Mesenchymal stem cell (in vitro differentiated cells and primary cell): ENCODE measurements around the gene CX3CL1.
"Not testable (repeated sequence)": the region's sequence is repeated elsewhere in the genome, so short reads cannot be mapped to it uniquely, and the experiment has no call there.

Experiments
- DNase-seq: peaks from one replicate; pipeline ENCODE4 v3.0.0-alpha.2; 2013
- H2AFZ ChIP-seq: one replicate; pipeline ENCODE4 v1.6.1; 2013; ENCODE audit warnings: low read depth, mild to moderate bottlenecking, control low read depth, inconsistent platforms, low read length, moderate library complexity
- H2AK5ac ChIP-seq: 2 replicates; pipeline ENCODE4 v1.6.1; 2013; ENCODE audit warnings: low read length, moderate library complexity, mild to moderate bottlenecking, inconsistent platforms; ENCODE audit not compliant: severe bottlenecking
- H2BK120ac ChIP-seq: one replicate; pipeline ENCODE4 v1.6.1; 2013; ENCODE audit warnings: low read depth, mild to moderate bottlenecking, inconsistent platforms, low read length, moderate library complexity
- H2BK12ac ChIP-seq, 2 experiments: one replicate each; pipeline ENCODE4 v1.6.1; 2013; ENCODE audit warnings: inconsistent platforms in 2 of 2, low read length in 2 of 2, mild to moderate bottlenecking in 2 of 2, moderate library complexity in 2 of 2, control low read depth in 1 of 2
- H2BK15ac ChIP-seq: one replicate; pipeline ENCODE4 v1.6.1; 2013; ENCODE audit warnings: mild to moderate bottlenecking, low read depth, inconsistent platforms; ENCODE audit not compliant: poor library complexity, severe bottlenecking
- H2BK5ac ChIP-seq: 2 replicates; pipeline ENCODE4 v1.6.1; 2013; ENCODE audit warnings: low read depth, mild to moderate bottlenecking, low read length, control low read depth, inconsistent platforms; ENCODE audit not compliant: poor library complexity, severe bottlenecking
- H3K14ac ChIP-seq, 2 experiments: one replicate each; pipeline ENCODE4 v1.6.1; 2013; ENCODE audit warnings: inconsistent platforms in 2 of 2, low read length in 2 of 2, control low read depth in 1 of 2, mild to moderate bottlenecking in 1 of 2, moderate library complexity in 1 of 2
- H3K18ac ChIP-seq, 2 experiments: one replicate each; pipeline ENCODE4 v1.6.1; 2013; ENCODE audit warnings: inconsistent platforms in 2 of 2, low read length in 2 of 2, control low read depth in 1 of 2, low read depth in 1 of 2, mild to moderate bottlenecking in 1 of 2
- H3K23ac ChIP-seq, 2 experiments: one replicate each; pipeline ENCODE4 v1.6.1; 2013; ENCODE audit warnings: inconsistent platforms in 2 of 2, low read length in 2 of 2, mild to moderate bottlenecking in 2 of 2, moderate library complexity in 2 of 2, control low read depth in 1 of 2
- H3K27ac ChIP-seq: 2 replicates; pipeline ENCODE4 v1.5.1; 2013; ENCODE audit warnings: mild to moderate bottlenecking, moderate library complexity, low read length, control low read depth, inconsistent platforms; ENCODE audit not compliant: poor library complexity, severe bottlenecking
- H3K27me3 ChIP-seq, 2 experiments: 2 replicates each; pipeline versions ENCODE4 v1.6.1 to v1.7.0; 2013; ENCODE audit warnings: low read length in 2 of 2, mild to moderate bottlenecking in 2 of 2, moderate library complexity in 2 of 2, control low read depth in 1 of 2, inconsistent platforms in 1 of 2; ENCODE audit not compliant: control insufficient read depth in 1 of 2, insufficient read depth in 1 of 2
- H3K36me3 ChIP-seq, 2 experiments: 2 replicates each; pipeline versions ENCODE4 v1.6.1 to v1.7.0; 2013; ENCODE audit warnings: low read length in 2 of 2, control low read depth in 1 of 2, inconsistent platforms in 1 of 2, low read depth in 1 of 2, mild to moderate bottlenecking in 1 of 2; ENCODE audit not compliant: insufficient read depth in 2 of 2, control insufficient read depth in 1 of 2
- H3K4ac ChIP-seq, 2 experiments: one replicate each; pipeline ENCODE4 v1.6.1; 2013; ENCODE audit warnings: inconsistent platforms in 2 of 2, low read length in 2 of 2, mild to moderate bottlenecking in 2 of 2, moderate library complexity in 2 of 2, control low read depth in 1 of 2, low read depth in 1 of 2
- H3K4me1 ChIP-seq: 2 replicates; pipeline ENCODE4 v1.6.1; 2013; ENCODE audit warnings: low read depth, low read length, control low read depth; ENCODE audit not compliant: control insufficient read depth, insufficient read depth
- H3K4me2 ChIP-seq: 2 replicates; pipeline ENCODE4 v1.6.1; 2013; ENCODE audit warnings: low read length, mild to moderate bottlenecking, inconsistent platforms; ENCODE audit not compliant: poor library complexity, severe bottlenecking
- H3K4me3 ChIP-seq, 2 experiments: 2 replicates each; pipeline versions ENCODE4 v1.5.1 to v1.7.0; 2013; ENCODE audit warnings: low read length in 2 of 2, mild to moderate bottlenecking in 2 of 2, control low read depth in 1 of 2, low read depth in 1 of 2; ENCODE audit not compliant: insufficient read depth in 1 of 2
- H3K79me1 ChIP-seq: replicated peaks from 2 replicates; pipeline ENCODE4 v1.6.1; 2013; ENCODE audit warnings: mild to moderate bottlenecking, control low read depth, low read length, inconsistent platforms; ENCODE audit not compliant: poor library complexity, severe bottlenecking
- H3K9ac ChIP-seq: 2 replicates; pipeline ENCODE4 v1.7.0; 2013; ENCODE audit warnings: mild to moderate bottlenecking, low read length, moderate library complexity
- H3K9me3 ChIP-seq: 2 replicates; pipeline ENCODE4 v1.7.0; 2013; ENCODE audit warnings: mild to moderate bottlenecking, low read length; ENCODE audit not compliant: control insufficient read depth
- H4K8ac ChIP-seq: one replicate; pipeline ENCODE4 v1.6.1; 2013; ENCODE audit warnings: inconsistent platforms, mild to moderate bottlenecking, low read length, moderate library complexity
- H4K91ac ChIP-seq: one replicate; pipeline ENCODE4 v1.6.1; 2013; ENCODE audit warnings: mild to moderate bottlenecking, low read length, inconsistent platforms
- WGBS: methylation state at CpG from one replicate; pipeline ENCODE4 v1.1.7; 2013; ENCODE audit warnings: mixed read lengths; 5-methylcytosine and 5-hydroxymethylcytosine counted together

CX3CL1 gene

DNA sequence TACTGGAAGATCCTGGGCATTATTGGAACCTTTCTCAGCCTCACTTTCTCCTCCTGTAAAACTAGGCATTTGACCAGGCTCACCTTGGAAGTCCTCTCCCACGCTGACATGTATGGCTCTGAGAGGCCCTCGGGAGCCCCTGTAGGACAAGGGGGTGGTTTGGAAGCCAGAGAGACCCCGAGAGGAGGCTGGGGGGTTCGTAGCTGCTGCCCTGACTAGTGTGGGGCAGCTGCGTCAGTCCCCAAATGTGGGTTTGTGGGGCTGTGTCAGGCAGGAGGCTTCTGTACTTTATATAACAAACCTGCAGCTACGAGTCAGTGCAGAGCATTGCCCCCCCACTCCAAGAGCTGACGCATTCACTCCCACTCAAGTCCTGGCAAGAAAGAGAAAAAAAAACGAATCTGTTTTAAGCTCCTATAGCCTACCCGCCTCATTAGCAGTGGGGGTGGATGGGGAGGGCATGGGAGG is 1.8 kb downstream of the CX3CL1 start:
- DNase-seq: no peak
- no peak overlapping the region for H3K14ac ChIP-seq
- H3K4me1 ChIP-seq: peaks cover 28% of the 10 kb centered on the region
- peak overlapping the region; percentile 64 for H3K4me2 ChIP-seq
- H2AFZ ChIP-seq: no peak overlapping the region
- peak overlapping the region in 1 of 2 experiments; percentile 48 for H3K4me3 ChIP-seq
- WGBS: 64% methylated on average over 6 of the region's 9 CpGs
- H2BK15ac ChIP-seq: no peak overlapping the region
- H2BK120ac ChIP-seq: no peak overlapping the region
- H3K27ac ChIP-seq: peak overlapping the region; percentile 82
- no peak overlapping the region for H3K23ac ChIP-seq
- H3K4ac ChIP-seq: no peak overlapping the region
- peaks cover 16% of the 10 kb centered on the region for H3K79me1 ChIP-seq
- peak overlapping the region; percentile 58 for H2AK5ac ChIP-seq
- no peak overlapping the region for H3K9ac ChIP-seq
- H4K8ac ChIP-seq: no peak overlapping the region
- H3K27me3 ChIP-seq: peaks cover 0 to 55% of the 10 kb centered on the region in 2 experiments
- H2BK5ac ChIP-seq: peak overlapping the region; percentile 39
- no peak overlapping the region for H2BK12ac ChIP-seq
- peaks cover 0 to 7% of the 10 kb centered on the region in 2 experiments for H3K36me3 ChIP-seq
- no peak overlapping the region for H4K91ac ChIP-seq
- no peak overlapping the region for H3K18ac ChIP-seq
- H3K9me3 ChIP-seq: no peaks in the 10 kb centered on the region

DNA sequence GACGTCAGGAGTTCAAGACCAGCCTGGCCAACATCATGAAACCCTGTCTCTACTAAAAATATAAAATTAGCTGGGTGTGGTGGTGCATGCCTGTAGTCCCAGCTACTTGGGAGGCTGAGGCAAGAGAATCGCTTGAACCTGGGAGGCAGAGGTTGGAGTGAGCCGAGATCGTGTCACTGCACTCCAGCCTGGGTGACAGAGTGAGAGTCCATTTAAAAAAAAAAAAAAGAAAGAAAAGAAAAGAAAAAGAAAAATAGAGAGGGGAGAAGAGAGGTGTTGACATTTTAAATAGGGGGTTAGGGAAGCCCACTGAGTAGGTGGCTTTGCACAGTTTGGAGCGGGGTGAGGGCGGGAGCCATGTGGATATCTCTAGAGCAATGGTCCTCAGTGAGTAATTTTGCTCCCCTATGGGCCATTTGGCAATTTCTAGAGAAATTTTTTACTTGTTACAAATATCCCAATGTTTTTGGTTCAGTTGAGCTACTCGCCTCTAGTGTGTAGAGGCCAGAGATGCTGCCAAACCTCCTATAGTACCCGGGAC is 2.7 kb downstream of the CX3CL1 start:
- 96% methylated on average over 7 of the region's 8 CpGs for WGBS
- H2BK12ac ChIP-seq, H2AK5ac ChIP-seq: not testable (repeated sequence)

DNA sequence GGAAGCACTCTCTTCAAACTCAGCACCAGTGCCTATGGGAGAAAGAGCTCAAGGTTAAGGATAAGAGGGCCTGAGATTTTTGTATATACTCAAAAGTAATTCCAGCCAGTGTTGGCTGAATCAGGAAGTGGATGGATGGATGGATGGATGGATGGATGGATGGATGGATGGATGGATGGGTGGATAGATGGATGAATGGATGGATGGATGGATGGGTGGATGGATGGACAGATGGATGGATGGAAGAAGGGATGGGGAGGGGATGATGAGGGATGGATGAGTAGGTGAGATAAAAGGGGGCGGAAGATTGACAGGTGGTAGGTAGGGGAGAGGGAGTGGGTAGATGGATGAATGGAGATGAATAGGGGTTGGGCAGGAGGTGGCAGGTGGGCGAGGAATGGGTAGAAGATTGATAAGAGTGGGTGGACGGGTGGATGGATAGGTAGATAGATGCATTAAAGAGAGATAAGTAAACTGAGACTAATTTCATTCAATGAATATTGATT is 4.1 kb downstream of the CX3CL1 start:
- Histone ChIP-seq H3K9me3 (no peaks in the 10 kb centered on the region), H4K91ac (no peak overlapping the region), H2BK12ac (no peak overlapping the region), H4K8ac (no peak overlapping the region), H3K27ac (no peak overlapping the region), H3K23ac (no peak overlapping the region), H3K4me2 (no peak overlapping the region), H2AFZ (no peak overlapping the region), H3K18ac (no peak overlapping the region), H3K4me3 (no peak overlapping the region), H2BK120ac (no peak overlapping the region), H3K27me3 (peaks cover 0 to 47% of the 10 kb centered on the region in 2 experiments), H3K4ac (no peak overlapping the region), H3K79me1 (peaks cover 28% of the 10 kb centered on the region), H3K4me1 (peaks cover 35% of the 10 kb centered on the region), H3K14ac (no peak overlapping the region), H2AK5ac (no peak overlapping the region), H2BK15ac (no peak overlapping the region), H3K9ac (no peak overlapping the region), H3K36me3 (peaks cover 0 to 26% of the 10 kb centered on the region in 2 experiments), H2BK5ac (no peak overlapping the region)
- DNase-seq: no peak
- WGBS: 95% methylated on average over 3 of the region's 3 CpGs

More for the DNA sequence above, 2.7 kb downstream of the CX3CL1 start:
- not testable (repeated sequence) for H2BK5ac ChIP-seq, H3K4ac ChIP-seq, H3K18ac ChIP-seq, H3K23ac ChIP-seq, H3K9ac ChIP-seq, H3K27ac ChIP-seq, H4K8ac ChIP-seq, H4K91ac ChIP-seq, H2AFZ ChIP-seq, H3K4me2 ChIP-seq, H3K4me3 ChIP-seq, H2BK15ac ChIP-seq, DNase-seq, H3K14ac ChIP-seq, H3K9me3 ChIP-seq, H2BK120ac ChIP-seq
- Histone ChIP-seq H3K27me3 (peaks cover 0 to 50% of the 10 kb centered on the region in 2 experiments), H3K36me3 (peaks cover 0 to 14% of the 10 kb centered on the region in 2 experiments), H3K79me1 (peaks cover 22% of the 10 kb centered on the region), H3K4me1 (peaks cover 32% of the 10 kb centered on the region)

DNA sequence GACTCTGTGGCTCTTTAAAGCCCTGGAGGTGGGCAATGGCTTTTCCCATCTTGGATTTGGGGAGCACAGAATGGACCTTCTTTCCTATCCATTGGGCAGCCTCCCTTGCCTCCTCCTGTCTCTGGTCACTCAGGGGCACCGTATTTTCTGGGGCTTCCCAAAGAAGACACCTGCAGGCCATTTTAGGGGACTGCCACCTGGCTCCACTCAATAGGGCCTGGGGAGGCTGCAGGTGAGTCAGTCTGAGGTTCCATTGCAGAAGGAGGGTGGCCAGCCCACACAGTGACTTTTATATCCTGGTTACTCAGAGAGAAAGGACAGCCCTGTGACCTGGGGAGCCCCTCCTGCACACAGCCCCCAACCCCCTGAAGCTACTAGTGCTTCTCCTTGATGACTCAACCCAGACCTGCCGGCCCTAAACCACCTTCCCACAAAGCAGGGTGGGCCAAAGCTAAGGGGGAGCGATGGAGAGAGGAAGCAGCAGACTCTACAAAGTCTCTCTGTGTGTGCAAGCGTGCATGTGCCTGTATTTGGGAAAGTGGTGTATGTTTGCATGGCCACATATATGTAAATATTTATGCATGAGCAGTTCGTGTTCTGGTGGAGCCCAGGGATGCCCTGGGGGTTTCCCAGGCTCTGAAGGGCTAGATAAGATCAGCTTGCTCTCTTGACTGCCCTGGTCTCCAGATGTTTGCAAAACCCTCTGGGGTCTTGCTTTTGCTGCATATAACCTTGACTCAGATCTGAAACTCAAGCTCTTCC is 5.0 kb downstream of the CX3CL1 start:
- Histone ChIP-seq H3K36me3 (peaks cover 0 to 34% of the 10 kb centered on the region in 2 experiments), H2BK12ac (no peak overlapping the region), H3K14ac (no peak overlapping the region), H3K79me1 (peaks cover 33% of the 10 kb centered on the region), H2AK5ac (peak overlapping the region; percentile 49), H3K4me3 (no peak overlapping the region), H3K23ac (no peak overlapping the region), H2BK5ac (no peak overlapping the region), H3K9me3 (no peaks in the 10 kb centered on the region), H2BK15ac (no peak overlapping the region), H2AFZ (no peak overlapping the region), H3K4ac (no peak overlapping the region), H2BK120ac (no peak overlapping the region), H3K18ac (peak overlapping the region in 1 of 2 experiments; percentile 65), H4K91ac (no peak overlapping the region), H3K27ac (peak overlapping the region; percentile 79), H3K9ac (no peak overlapping the region), H4K8ac (peak overlapping the region; percentile 21), H3K27me3 (peaks cover 0 to 38% of the 10 kb centered on the region in 2 experiments), H3K4me1 (peaks cover 28% of the 10 kb centered on the region), H3K4me2 (peak overlapping the region; percentile 32)
- DNase-seq: peak; percentile 94
- WGBS: 64% methylated on average over 5 of the region's 5 CpGs
